Subcutaneous abdominal adipose tissue (tissue), 5 donors: ENCODE measurements around the gene SPATA6L.

Experiments used
- H3K27ac ChIP-seq: one replicate; pipeline ENCODE4 v1.7.0; 2013; ENCODE audit warnings: low read depth, mild to moderate bottlenecking, inconsistent platforms, low read length, moderate library complexity
- H3K27me3 ChIP-seq, 5 donors: one replicate each; pipeline ENCODE4 v1.7.0; 2013; ENCODE audit warnings: low read length in 5 of 5, inconsistent platforms in 1 of 5; ENCODE audit not compliant: control insufficient read depth in 5 of 5, insufficient read depth in 4 of 5
- H3K36me3 ChIP-seq, 5 donors: one replicate each; pipeline ENCODE4 v1.7.0; 2013; ENCODE audit warnings: low read length in 5 of 5; ENCODE audit not compliant: control insufficient read depth in 5 of 5, insufficient read depth in 5 of 5
- H3K4me1 ChIP-seq, 5 donors: one replicate each; pipeline ENCODE4 v1.7.0; 2013; ENCODE audit warnings: low read length in 5 of 5, mild to moderate bottlenecking in 3 of 5, moderate library complexity in 1 of 5; ENCODE audit not compliant: control insufficient read depth in 5 of 5, insufficient read depth in 5 of 5
- H3K4me3 ChIP-seq, 5 donors: one replicate each; pipeline ENCODE4 v1.7.0; 2013; ENCODE audit warnings: low read length in 5 of 5, low read depth in 1 of 5
- H3K9ac ChIP-seq, 5 donors: one replicate each; pipeline ENCODE4 v1.7.0; 2013; ENCODE audit warnings: low read length in 5 of 5, mild to moderate bottlenecking in 4 of 5, moderate library complexity in 3 of 5
- H3K9me3 ChIP-seq, 5 donors: one replicate each; pipeline ENCODE4 v1.7.0; 2013; ENCODE audit warnings: low read length in 5 of 5; ENCODE audit not compliant: control insufficient read depth in 5 of 5
- donor health status: healthy.
- donor health status: healthy.
- donor health status: healthy.
- donor health status: healthy.
- donor health status: healthy.

SPATA6L gene

DNA sequence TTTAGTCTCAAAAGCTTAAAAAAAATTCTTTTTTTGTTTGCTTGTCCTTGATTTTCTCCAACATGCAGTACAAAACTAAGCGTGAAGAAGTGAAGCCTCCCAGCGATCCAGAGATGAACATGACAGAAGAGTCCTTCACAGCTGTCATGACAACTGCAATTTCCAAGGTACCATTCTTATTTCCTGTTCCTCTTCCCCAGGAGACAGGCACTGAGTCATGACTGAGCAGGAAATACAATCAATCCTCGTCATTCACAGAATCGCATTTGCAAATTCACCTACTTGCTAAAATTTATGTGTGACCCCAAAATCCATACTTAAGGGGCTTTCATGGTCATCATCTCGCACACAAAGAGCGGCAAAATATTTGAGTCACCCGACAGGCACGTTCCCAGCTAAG, 98.7 kb downstream of the SPATA6L start:
- H3K27me3 ChIP-seq = no peaks in the 10 kb centered on the region
- H3K36me3 ChIP-seq = peaks cover 0 to 8% (median 0%) of the 10 kb centered on the region in 5 donors
- H3K9me3 ChIP-seq = no peaks in the 10 kb centered on the region
- no peak overlapping the region for H3K9ac ChIP-seq
- H3K4me1 ChIP-seq = no peaks in the 10 kb centered on the region
- no peak overlapping the region for H3K4me3 ChIP-seq
- no peak overlapping the region for H3K27ac ChIP-seq

DNA sequence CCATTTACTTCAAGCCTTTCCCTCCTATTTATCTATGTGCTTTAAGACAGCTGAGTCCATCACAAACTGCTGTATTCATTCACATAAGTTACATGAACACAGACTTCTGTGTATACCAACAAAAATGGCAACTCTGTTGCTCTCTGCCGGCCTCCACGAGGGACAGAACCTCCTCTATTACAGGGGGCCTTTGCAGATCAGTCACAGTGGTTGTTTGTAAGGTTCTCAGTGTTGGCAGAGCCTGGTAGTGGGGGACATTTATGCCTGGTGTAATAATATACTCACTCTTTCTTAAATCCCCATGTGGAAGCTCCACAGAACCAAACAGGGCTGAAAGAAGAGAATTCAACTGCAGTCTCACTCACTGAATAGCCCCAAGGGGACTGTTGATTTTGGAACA, 99.5 kb downstream of the SPATA6L start:
- no peak overlapping the region for H3K4me3 ChIP-seq
- H3K4me1 ChIP-seq = no peaks in the 10 kb centered on the region
- H3K27ac ChIP-seq = no peak overlapping the region
- no peaks in the 10 kb centered on the region for H3K9me3 ChIP-seq
- H3K36me3 ChIP-seq = peaks cover 0 to 8% (median 0%) of the 10 kb centered on the region in 5 donors
- no peaks in the 10 kb centered on the region for H3K27me3 ChIP-seq
- no peak overlapping the region for H3K9ac ChIP-seq

DNA sequence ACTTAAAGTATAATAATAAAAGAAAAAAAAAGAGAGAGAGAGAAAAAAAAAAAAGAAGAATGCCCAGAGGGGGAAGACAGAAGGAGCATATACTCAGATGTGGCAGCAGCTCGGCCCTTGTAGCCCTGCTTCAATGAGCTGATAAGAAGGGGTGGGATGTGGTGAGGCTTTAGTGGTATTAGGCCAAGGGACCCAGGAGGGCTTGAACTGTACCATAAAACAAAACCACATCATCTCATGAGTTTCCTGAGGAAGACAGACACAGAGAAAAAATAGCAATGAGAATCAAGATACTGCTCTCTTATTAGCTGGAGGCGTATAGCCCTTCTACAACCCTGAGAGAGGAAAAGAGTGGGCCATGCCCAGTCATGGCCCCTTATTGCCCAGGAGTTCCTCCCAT, 103.2 kb downstream of the SPATA6L start:
- Histone ChIP-seq H3K36me3 (peaks cover 0 to 5% (median 0%) of the 10 kb centered on the region in 5 donors), H3K4me3 (no peak overlapping the region), H3K4me1 (no peaks in the 10 kb centered on the region), H3K9ac (no peak overlapping the region), H3K27me3 (no peaks in the 10 kb centered on the region), H3K27ac (no peak overlapping the region), H3K9me3 (no peaks in the 10 kb centered on the region)

DNA sequence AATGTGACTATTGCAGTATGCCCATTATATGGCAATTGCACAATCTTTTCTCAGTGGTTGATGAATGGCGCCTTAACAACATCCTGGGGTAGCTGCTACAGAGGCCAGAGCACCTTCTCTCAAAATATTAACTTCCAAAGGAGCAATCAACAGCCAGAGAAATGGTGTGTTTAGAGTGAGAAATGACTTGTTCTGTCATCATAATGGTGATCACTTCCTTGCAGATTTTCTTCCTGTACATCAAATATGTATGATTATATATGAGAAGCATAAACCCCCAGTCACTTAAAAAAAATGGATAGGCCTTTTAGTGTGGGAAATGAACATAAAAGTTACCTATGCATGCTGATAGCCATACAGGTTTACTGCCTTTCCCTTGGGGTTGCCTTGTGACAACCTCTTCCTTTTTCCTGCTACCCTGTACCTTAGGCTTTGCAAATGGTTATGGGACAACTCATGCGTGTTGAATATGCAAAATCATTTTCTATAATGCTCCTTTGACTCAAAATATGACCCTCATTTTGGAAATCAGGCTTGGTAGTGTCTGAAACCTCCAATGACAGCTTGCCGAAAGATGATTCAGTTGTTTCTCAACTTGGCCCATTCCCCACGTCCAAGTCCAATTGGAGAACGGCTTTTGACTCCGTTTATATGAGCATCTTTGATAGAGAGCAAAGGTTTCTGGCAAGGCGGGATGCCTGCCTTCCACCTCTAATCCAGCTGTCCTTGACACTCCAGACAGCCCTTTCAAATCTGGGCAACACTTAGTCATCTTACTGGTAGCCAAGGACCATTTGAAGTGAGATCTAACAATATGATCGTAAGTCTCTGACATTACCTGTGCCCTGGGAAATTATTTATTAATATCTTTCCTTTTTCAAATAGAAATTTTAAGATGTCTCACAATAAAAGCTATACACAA, 106.8 kb downstream of the SPATA6L start:
- Histone ChIP-seq H3K27me3 (no peaks in the 10 kb centered on the region), H3K9ac (no peak overlapping the region), H3K36me3 (peaks cover 0 to 4% (median 0%) of the 10 kb centered on the region in 5 donors), H3K4me1 (peaks cover 0 to 10% (median under 1%) of the 10 kb centered on the region in 5 donors), H3K27ac (no peak overlapping the region), H3K4me3 (no peak overlapping the region), H3K9me3 (no peaks in the 10 kb centered on the region)

DNA sequence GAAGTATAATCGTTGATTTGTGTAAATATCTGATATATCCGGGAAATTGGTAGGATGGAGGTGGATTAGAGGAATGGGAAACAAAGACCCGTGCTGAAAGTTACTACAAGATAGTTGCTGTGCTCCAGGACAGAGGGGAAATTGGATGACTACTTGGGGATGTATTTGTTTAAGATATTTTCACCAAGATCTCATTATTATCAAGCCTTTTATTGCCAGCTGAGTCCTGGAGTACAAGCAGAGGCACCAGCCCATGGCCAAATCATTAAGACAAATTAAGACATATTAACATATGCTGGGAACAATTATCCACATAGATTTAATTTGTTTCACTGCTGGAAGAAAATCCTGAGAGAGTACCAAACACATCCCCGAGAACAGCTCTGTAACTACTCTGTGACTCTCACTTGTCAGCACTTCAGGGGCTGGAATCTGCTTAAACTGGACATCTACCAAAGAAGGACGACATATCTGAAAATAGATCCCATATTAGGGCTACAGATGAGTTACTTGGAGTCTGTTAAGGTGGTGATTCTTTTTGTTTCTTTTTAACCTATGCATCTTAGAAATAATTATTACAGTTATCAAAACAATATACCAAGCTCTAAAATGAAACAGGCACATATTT, 107.8 kb downstream of the SPATA6L start:
- Histone ChIP-seq H3K4me1 (peaks cover 0 to 20% (median 3%) of the 10 kb centered on the region in 5 donors), H3K9me3 (no peaks in the 10 kb centered on the region), H3K4me3 (no peak overlapping the region), H3K27ac (no peak overlapping the region), H3K27me3 (no peaks in the 10 kb centered on the region), H3K36me3 (no peaks in the 10 kb centered on the region), H3K9ac (no peak overlapping the region)

DNA sequence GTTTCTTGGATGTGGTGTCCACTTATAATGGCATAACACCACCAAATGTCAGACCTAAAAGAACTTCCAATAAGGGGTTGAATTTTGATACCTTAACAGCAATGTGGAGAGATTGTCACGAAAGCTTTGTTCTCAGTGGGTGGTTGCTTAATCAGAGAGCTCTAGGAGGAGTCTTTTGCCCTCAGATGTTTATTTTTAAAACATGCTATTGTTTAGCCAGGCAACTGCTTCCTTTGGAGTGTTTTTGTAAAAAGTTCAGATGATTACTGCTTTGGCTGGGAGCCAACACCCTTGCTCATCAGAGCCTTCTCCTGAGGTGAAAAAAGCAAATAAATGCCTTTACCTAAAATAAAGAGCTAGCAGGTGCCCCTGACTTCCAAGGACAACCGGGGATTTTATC, 111.0 kb downstream of the SPATA6L start:
- Histone ChIP-seq H3K36me3 (no peaks in the 10 kb centered on the region), H3K4me3 (no peak overlapping the region), H3K27ac (peak overlapping the region; percentile 51), H3K9ac (no peak overlapping the region), H3K27me3 (no peaks in the 10 kb centered on the region), H3K9me3 (no peaks in the 10 kb centered on the region), H3K4me1 (peaks cover 0 to 45% (median 3%) of the 10 kb centered on the region in 5 donors)

DNA sequence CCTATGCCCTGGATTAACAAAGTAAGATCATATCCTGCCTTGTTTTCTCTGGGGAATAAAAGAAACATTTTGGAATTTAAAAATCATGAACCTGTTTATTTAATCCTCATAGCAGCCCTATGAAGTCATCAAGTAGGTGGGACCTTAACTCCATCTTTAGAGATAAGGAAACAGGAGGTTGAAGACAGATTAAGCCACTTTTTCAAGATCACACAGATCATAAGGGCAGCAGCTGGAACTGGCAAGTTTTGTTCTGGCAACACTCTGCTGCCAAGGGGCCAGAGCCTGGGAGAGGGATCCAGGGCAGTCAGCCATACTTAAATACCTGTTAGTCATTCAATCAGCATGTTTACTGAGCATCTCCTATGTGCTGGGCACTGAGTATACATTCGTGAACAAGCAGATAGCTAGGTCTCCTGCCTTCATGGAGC, 112.3 kb downstream of the SPATA6L start:
- Histone ChIP-seq H3K9me3 (no peaks in the 10 kb centered on the region), H3K4me1 (peaks cover 0 to 56% (median 7%) of the 10 kb centered on the region in 5 donors), H3K4me3 (no peak overlapping the region), H3K36me3 (no peaks in the 10 kb centered on the region), H3K9ac (no peak overlapping the region), H3K27me3 (no peaks in the 10 kb centered on the region), H3K27ac (peak overlapping the region; percentile 51)

DNA sequence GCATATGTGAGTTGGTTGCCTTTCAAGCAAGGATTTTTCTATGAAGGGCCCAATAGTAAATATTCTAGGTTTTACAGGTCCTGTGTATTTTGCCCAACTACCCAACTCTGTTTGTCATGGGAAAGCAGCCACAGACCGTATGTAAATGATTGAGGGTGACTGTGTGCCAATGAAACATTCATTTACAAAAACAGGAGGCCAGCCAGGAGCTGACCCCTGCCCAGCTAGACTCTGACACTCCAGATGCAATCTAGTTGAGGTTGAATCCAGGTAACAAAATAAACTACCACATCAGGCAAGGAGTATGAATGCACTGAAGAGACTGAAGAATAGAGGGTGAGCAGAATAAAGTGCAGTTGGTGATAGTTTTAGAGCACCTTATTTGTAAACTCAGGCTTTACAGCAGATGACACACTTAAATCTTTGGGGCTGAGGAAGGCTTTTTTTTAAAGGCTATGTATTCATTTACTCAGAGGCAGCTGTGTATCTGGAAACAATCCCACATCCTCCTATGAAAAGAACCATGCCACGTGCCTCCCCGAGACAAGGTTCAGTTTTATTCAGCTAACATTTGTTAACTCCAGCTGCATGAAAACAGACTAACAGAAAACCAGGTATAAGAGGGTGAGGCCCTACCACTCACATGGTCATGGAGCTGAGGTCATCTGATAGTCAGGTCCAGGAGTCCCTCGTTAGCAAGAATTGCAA, 115.3 kb downstream of the SPATA6L start:
- H3K4me3 ChIP-seq = no peak overlapping the region
- H3K36me3 ChIP-seq = no peaks in the 10 kb centered on the region
- H3K9ac ChIP-seq = no peak overlapping the region
- no peaks in the 10 kb centered on the region for H3K9me3 ChIP-seq
- peaks cover 2 to 78% (median 11%) of the 10 kb centered on the region in 5 donors for H3K4me1 ChIP-seq
- H3K27ac ChIP-seq = peak overlapping the region; percentile 42
- no peaks in the 10 kb centered on the region for H3K27me3 ChIP-seq

DNA sequence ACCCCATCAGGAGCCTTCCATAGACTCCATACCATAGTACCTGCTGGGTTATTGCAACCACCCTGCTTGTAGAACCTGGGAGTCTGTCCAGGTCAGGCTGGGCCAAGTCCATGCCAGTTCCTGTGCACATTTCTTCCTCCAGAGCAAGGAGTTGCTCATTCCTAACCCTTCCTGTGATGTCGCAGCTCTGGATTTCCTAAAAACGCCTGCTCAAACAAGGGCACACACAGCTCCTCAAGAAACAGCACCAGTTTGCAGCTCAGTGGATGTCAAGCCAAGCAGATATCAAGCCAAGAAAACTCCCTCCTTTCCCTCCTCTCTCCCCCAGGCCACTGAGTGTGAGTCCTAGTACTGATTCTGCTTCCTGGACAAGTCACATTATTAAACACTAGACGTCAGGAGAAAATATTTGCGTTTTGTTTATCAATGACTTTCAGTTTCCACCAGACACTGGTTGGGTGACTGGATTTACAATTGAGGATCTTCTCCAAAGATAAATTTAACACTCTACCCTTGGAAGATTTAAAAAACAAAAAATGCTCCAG, 116.5 kb downstream of the SPATA6L start:
- no peaks in the 10 kb centered on the region for H3K9me3 ChIP-seq
- H3K4me3 ChIP-seq = no peak overlapping the region
- no peaks in the 10 kb centered on the region for H3K36me3 ChIP-seq
- H3K4me1 ChIP-seq = peaks cover 2 to 71% (median 11%) of the 10 kb centered on the region in 5 donors
- peak overlapping the region; percentile 42 for H3K27ac ChIP-seq
- H3K27me3 ChIP-seq = no peaks in the 10 kb centered on the region
- no peak overlapping the region for H3K9ac ChIP-seq
